Liver (tissue), 9 donors: ENCODE measurements around the gene ATR. TPM values are rescaled to one million over a fixed set of nuclear protein-coding genes. Genes with fewer than 3 reads are reported as not detected.

Experiments
- DNase-seq: peaks from one replicate; pipeline ENCODE4 v3.0.0-alpha.2; 2017; ENCODE audit warnings: low spot score
- H3K27ac ChIP-seq, 2 donors: one replicate each; pipeline ENCODE4 v1.7.0; 2013; ENCODE audit warnings: inconsistent platforms in 2 of 2, low read length in 2 of 2, control low read depth in 1 of 2, low read depth in 1 of 2, mild to moderate bottlenecking in 1 of 2
- H3K27me3 ChIP-seq, 4 donors: one replicate each; pipeline versions ENCODE4 v1.6.1 to v1.7.0; 2013; ENCODE audit warnings: low read length in 3 of 4, inconsistent platforms in 1 of 4, mild to moderate bottlenecking in 1 of 4, moderate library complexity in 1 of 4; ENCODE audit not compliant: control insufficient read depth in 4 of 4, insufficient read depth in 4 of 4
- H3K36me3 ChIP-seq, 4 donors: one replicate each; pipeline versions ENCODE4 v1.6.1 to v1.7.0; 2013; ENCODE audit warnings: low read length in 3 of 4, mild to moderate bottlenecking in 3 of 4, low read depth in 1 of 4, moderate library complexity in 1 of 4; ENCODE audit not compliant: control insufficient read depth in 4 of 4, insufficient read depth in 3 of 4
- H3K4me1 ChIP-seq, 4 donors: one replicate each; pipeline versions ENCODE4 v1.6.1 to v1.7.0; 2013; ENCODE audit warnings: low read length in 3 of 4, mild to moderate bottlenecking in 3 of 4, moderate library complexity in 1 of 4; ENCODE audit not compliant: control insufficient read depth in 4 of 4, insufficient read depth in 4 of 4
- H3K4me3 ChIP-seq, 3 donors: one replicate each; pipeline versions ENCODE4 v1.6.1 to v1.7.0; 2013; ENCODE audit warnings: low read length in 3 of 3, control low read depth in 1 of 3, low read depth in 1 of 3, mild to moderate bottlenecking in 1 of 3
- H3K9ac ChIP-seq, 2 donors: one replicate each; pipeline ENCODE4 v1.7.0; 2013; ENCODE audit warnings: low read length in 2 of 2, mild to moderate bottlenecking in 2 of 2, moderate library complexity in 2 of 2, control low read depth in 1 of 2, low read depth in 1 of 2
- H3K9me3 ChIP-seq, 4 donors: one replicate each; pipeline versions ENCODE4 v1.6.1 to v1.7.0; 2013; ENCODE audit warnings: low read length in 3 of 4; ENCODE audit not compliant: control insufficient read depth in 4 of 4
- CTCF ChIP-seq: fragments of 150-350 bp; IDR thresholded peaks from 2 replicates; pipeline ENCODE4 v1.5.1; 2017; ENCODE audit warnings: improper control_type of control experiment, low read depth, low read length; ENCODE audit not compliant: missing input control
- EGR1 ChIP-seq, 2 donors: IDR thresholded peaks; 2 replicates each; pipeline ENCODE4 v1.6.1; 2016 to 2018; ENCODE audit warnings: antibody characterized with exemption in 2 of 2, low read depth in 2 of 2
- FOXA1 ChIP-seq: IDR thresholded peaks from 2 replicates; pipeline ENCODE4 v1.6.1; 2016; ENCODE audit warnings: antibody characterized with exemption
- GABPA ChIP-seq, 2 donors: IDR thresholded peaks in 1 of 2; conservative IDR thresholded peaks in 1 of 2; 2 replicates each; pipeline ENCODE4 v1.6.1; 2016; ENCODE audit warnings: antibody characterized with exemption in 2 of 2, mild to moderate bottlenecking in 1 of 2, moderate library complexity in 1 of 2
- HNF4A ChIP-seq, 2 donors: conservative IDR thresholded peaks; 2 replicates each; pipeline ENCODE4 v1.6.1; 2016; ENCODE audit warnings: antibody characterized with exemption in 2 of 2, mild to moderate bottlenecking in 2 of 2
- HNF4G ChIP-seq: IDR thresholded peaks from 2 replicates; pipeline ENCODE4 v1.6.1; 2016; ENCODE audit warnings: antibody characterized with exemption
- JUND ChIP-seq, 2 donors: IDR thresholded peaks; 2 replicates each; pipeline ENCODE4 v1.6.1; 2016; ENCODE audit warnings: antibody characterized with exemption in 2 of 2
- NR2F2 ChIP-seq: IDR thresholded peaks from 2 replicates; pipeline ENCODE4 v1.6.1; 2016; ENCODE audit warnings: antibody characterized with exemption
- RAD21 ChIP-seq, 2 donors: IDR thresholded peaks; 2 replicates each; pipeline ENCODE4 v1.6.1; 2016; ENCODE audit warnings: antibody characterized with exemption in 2 of 2, mild to moderate bottlenecking in 2 of 2
- RXRA ChIP-seq, 2 donors: IDR thresholded peaks; 2 replicates each; pipeline ENCODE4 v1.6.1; 2017 to 2018; ENCODE audit warnings: antibody characterized with exemption in 2 of 2, mild to moderate bottlenecking in 1 of 2
- SP1 ChIP-seq: IDR thresholded peaks from 2 replicates; pipeline ENCODE4 v1.6.1; 2018; ENCODE audit warnings: antibody characterized with exemption, mild to moderate bottlenecking
- TAF1 ChIP-seq: conservative IDR thresholded peaks from 2 replicates; pipeline ENCODE4 v1.6.1; 2016; ENCODE audit warnings: antibody characterized with exemption, mild to moderate bottlenecking
- YY1 ChIP-seq: IDR thresholded peaks from 2 replicates; pipeline ENCODE4 v1.6.1; 2016; ENCODE audit warnings: antibody characterized with exemption, mild to moderate bottlenecking
- WGBS: extraction: QIAGEN DNeasy Blood & Tissue Kit; methylation state at CpG from one replicate; pipeline ENCODE4 v1.1.7; 2013; 5-methylcytosine and 5-hydroxymethylcytosine counted together
- polyA plus RNA-seq, 2 donors: library from polyadenylated mRNA; stranded (reverse) in 1 of 2; unstranded in 1 of 2; fragments of 200-250 nt in 1 of 2; fragments of >200 nt in 1 of 2; fragmentation: Nextera tagmentation in 1 of 2; extraction: Ambion mirVana in 1 of 2; gene quantifications; one replicate each; pipeline versions ENCODE4 v1.2.1 to v1.2.3, GENCODE V29; 2013 to 2015
- total RNA-seq, 2 donors: library from RNA; depleted of rRNA; stranded (reverse); fragments of >200 nt; gene quantifications; one replicate each; pipeline ENCODE4 v1.2.3, GENCODE V29; 2014
- TF ChIP-seq, protein P1 (sequence below): IDR thresholded peaks from 2 replicates; pipeline ENCODE4 v1.6.1; 2016; ENCODE audit warnings: antibody characterized with exemption, mild to moderate bottlenecking
- TF ChIP-seq, protein P2 (sequence below): IDR thresholded peaks from 2 replicates; pipeline ENCODE4 v1.6.1; 2016; ENCODE audit warnings: antibody characterized with exemption
- TF ChIP-seq, protein P3 (sequence below): IDR thresholded peaks from 2 replicates; pipeline ENCODE4 v1.6.1; 2016; ENCODE audit warnings: antibody characterized with exemption
- donor health status: healthy.
- donor health status: healthy.
- donor health status: healthy.
- donor health status: healthy.
- donor health status: healthy.

Gene ATR
- total and polyA plus RNA-seq, 4 donors: 5.0 to 21.5 (median 12.1) TPM

- Histone ChIP-seq H3K27me3 (no peaks in the 10 kb centered on the region), H3K9me3 (no peaks in the 10 kb centered on the region), H3K27ac (no peak overlapping the region), H3K4me1 (peaks cover 2 to 19% (median 7%) of the 10 kb centered on the region in 4 donors), H3K9ac (no peak overlapping the region), H3K4me3 (no peak overlapping the region), H3K36me3 (no peaks in the 10 kb centered on the region)
- 97% methylated on average over 1 of the region's 1 CpG for WGBS
- no peak for DNase-seq
- TF ChIP-seq, protein P1, sequence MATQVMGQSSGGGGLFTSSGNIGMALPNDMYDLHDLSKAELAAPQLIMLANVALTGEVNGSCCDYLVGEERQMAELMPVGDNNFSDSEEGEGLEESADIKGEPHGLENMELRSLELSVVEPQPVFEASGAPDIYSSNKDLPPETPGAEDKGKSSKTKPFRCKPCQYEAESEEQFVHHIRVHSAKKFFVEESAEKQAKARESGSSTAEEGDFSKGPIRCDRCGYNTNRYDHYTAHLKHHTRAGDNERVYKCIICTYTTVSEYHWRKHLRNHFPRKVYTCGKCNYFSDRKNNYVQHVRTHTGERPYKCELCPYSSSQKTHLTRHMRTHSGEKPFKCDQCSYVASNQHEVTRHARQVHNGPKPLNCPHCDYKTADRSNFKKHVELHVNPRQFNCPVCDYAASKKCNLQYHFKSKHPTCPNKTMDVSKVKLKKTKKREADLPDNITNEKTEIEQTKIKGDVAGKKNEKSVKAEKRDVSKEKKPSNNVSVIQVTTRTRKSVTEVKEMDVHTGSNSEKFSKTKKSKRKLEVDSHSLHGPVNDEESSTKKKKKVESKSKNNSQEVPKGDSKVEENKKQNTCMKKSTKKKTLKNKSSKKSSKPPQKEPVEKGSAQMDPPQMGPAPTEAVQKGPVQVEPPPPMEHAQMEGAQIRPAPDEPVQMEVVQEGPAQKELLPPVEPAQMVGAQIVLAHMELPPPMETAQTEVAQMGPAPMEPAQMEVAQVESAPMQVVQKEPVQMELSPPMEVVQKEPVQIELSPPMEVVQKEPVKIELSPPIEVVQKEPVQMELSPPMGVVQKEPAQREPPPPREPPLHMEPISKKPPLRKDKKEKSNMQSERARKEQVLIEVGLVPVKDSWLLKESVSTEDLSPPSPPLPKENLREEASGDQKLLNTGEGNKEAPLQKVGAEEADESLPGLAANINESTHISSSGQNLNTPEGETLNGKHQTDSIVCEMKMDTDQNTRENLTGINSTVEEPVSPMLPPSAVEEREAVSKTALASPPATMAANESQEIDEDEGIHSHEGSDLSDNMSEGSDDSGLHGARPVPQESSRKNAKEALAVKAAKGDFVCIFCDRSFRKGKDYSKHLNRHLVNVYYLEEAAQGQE: no peak
- TF ChIP-seq YY1: no peak
- no peak for TF ChIP-seq NR2F2
- TF ChIP-seq CTCF: no peak
- no peak for TF ChIP-seq FOXA1
- TF ChIP-seq, protein P2, sequence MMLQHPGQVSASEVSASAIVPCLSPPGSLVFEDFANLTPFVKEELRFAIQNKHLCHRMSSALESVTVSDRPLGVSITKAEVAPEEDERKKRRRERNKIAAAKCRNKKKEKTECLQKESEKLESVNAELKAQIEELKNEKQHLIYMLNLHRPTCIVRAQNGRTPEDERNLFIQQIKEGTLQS: no peak
- no peak for TF ChIP-seq EGR1 (IDR thresholded peaks at IDR 0.05; ENCODE audit: low read depth in 2 of 2)
- no peak for TF ChIP-seq GABPA (IDR thresholded peaks at IDR 0.05 in 1 of 2, conservative IDR thresholded peaks at IDR 0.05 in 1 of 2)
- TF ChIP-seq TAF1: no peak
These were observed 1.5 kb upstream of the ATR start for GRCh38 chr3:142580061-142580423.

GRCh38 chr3:142577696-142578328 lies 721 bp downstream of the ATR start:
- Histone ChIP-seq H3K4me3 (peak overlapping the region; percentile 82 to 100 (median 86)), H3K9me3 (no peaks in the 10 kb centered on the region), H3K4me1 (peaks cover 2 to 19% (median 7%) of the 10 kb centered on the region in 4 donors), H3K27ac (peak overlapping the region; percentile 95), H3K9ac (peak overlapping the region; percentile 55 to 95), H3K36me3 (peaks cover 0 to under 1% (median 0%) of the 10 kb centered on the region in 4 donors), H3K27me3 (no peaks in the 10 kb centered on the region)
- 3% methylated on average over 12 of the region's 12 CpGs for WGBS
- no peak for DNase-seq
- no peak for TF ChIP-seq JUND (IDR thresholded peaks at IDR 0.05)
- TF ChIP-seq GABPA (IDR thresholded peaks at IDR 0.05 in 1 of 2, conservative IDR thresholded peaks at IDR 0.05 in 1 of 2): no peak
- no peak for TF ChIP-seq CTCF
- TF ChIP-seq FOXA1: no peak
- TF ChIP-seq YY1: no peak
- TF ChIP-seq EGR1 (IDR thresholded peaks at IDR 0.05; ENCODE audit: low read depth in 2 of 2): no peak
- TF ChIP-seq NR2F2: no peak
- TF ChIP-seq, protein P2: no peak
- TF ChIP-seq, protein P3, sequence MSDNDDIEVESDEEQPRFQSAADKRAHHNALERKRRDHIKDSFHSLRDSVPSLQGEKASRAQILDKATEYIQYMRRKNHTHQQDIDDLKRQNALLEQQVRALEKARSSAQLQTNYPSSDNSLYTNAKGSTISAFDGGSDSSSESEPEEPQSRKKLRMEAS: no peak
- no peak for TF ChIP-seq HNF4A (conservative IDR thresholded peaks at IDR 0.05)
- TF ChIP-seq SP1: no peak
- TF ChIP-seq HNF4G: no peak
- no peak for TF ChIP-seq RXRA (IDR thresholded peaks at IDR 0.05)
- TF ChIP-seq RAD21 (IDR thresholded peaks at IDR 0.05): no peak
